ENCODE results near the gene PLPP1. TPM values are rescaled to one million over a fixed set of nuclear protein-coding genes. Genes with fewer than 3 reads are reported as not detected.

PLPP1 gene
- total and polyA plus RNA-seq, 2 of the 8 experiments (the other 6 are each of a cell fraction or from before 2014, with no cell fraction given): 43.7 to 91.3 TPM

- Histone ChIP-seq H2BK12ac (ENCODE audit: low read depth, low read length) (peak overlapping the region; percentile 75), H3K27me3 (replicated peaks in 1 of 4; ENCODE audit: control insufficient read depth in 3 of 4, extremely low read depth in 1 of 4, insufficient read depth in 3 of 4, low read length in 3 of 4) (no peaks in the 10 kb centered on the region), H4K5ac (ENCODE audit: insufficient read length, low read depth, low read length) (peak overlapping the region; percentile 85), H2BK120ac (replicated peaks; ENCODE audit: low read depth, low read length) (peak overlapping the region; percentile 96), H2AK5ac (ENCODE audit: low read depth, low read length) (no peak overlapping the region; the same call in 1 of the 2 replicates), H2AFZ (ENCODE audit: low read length) (no peak overlapping the region), H3K9ac (replicated peaks in 1 of 4; ENCODE audit: extremely low read depth in 1 of 4, low read depth in 3 of 4, low read length in 3 of 4) (no peak overlapping the region), H3K79me2 (ENCODE audit: control insufficient read depth in 1 of 2, insufficient read depth in 2 of 2, low read length in 2 of 2) (peaks cover 0 to 60% of the 10 kb centered on the region in 2 experiments; a peak in 3 of 4 replicates), H3K23me2 (ENCODE audit: low read depth, low read length) (no peaks in the 10 kb centered on the region), H4K20me1 (replicated peaks in 1 of 2; ENCODE audit: control insufficient read depth in 1 of 2, insufficient read depth in 2 of 2, low read length in 2 of 2) (no peaks in the 10 kb centered on the region), H3K4ac (replicated peaks; ENCODE audit: insufficient read length, low read depth, low read length) (peak overlapping the region; percentile 5), H4K8ac (ENCODE audit: extremely low read depth, insufficient read depth, low read length) (no peak overlapping the region), H3K23ac (ENCODE audit: insufficient read length) (no peak overlapping the region), H3K14ac (ENCODE audit: insufficient read length) (no peak overlapping the region), H2BK5ac (ENCODE audit: low read depth, low read length) (peak overlapping the region; percentile 81; the same call in 1 of the 2 replicates), H3K27ac (ENCODE audit: low read depth, low read length) (peak overlapping the region; percentile 70; the same call in 1 of the 2 replicates), H3K79me1 (ENCODE audit: low read depth, low read length) (no peaks in the 10 kb centered on the region; the same call in 1 of the 2 replicates), H3K4me3 (ENCODE audit: extremely low read depth in 1 of 4, insufficient read depth in 2 of 4, low read depth in 3 of 4, low read length in 4 of 4) (peak overlapping the region in 1 of 4 experiments; percentile 49; a peak in 1 of 8 replicates), H2BK15ac (ENCODE audit: low read length) (no peak overlapping the region), H3K4me1 (replicated peaks in 1 of 4; ENCODE audit: control insufficient read depth in 3 of 4, insufficient read depth in 4 of 4, low read length in 3 of 4) (peaks cover 3 to 18% (median 12%) of the 10 kb centered on the region in 4 experiments; a peak in 6 of 7 replicates), H2BK20ac (ENCODE audit: low read length) (peak overlapping the region; percentile 97), H3K56ac (replicated peaks; ENCODE audit: insufficient read length, low read depth, low read length) (peak overlapping the region; percentile 52), H3K36me3 (ENCODE audit: control insufficient read depth in 2 of 4, insufficient read depth in 4 of 4, low read length in 3 of 4) (peaks cover 0 to 11% (median 0%) of the 10 kb centered on the region in 4 experiments; a peak in 1 of 8 replicates), H3K4me2 (ENCODE audit: insufficient read depth in 1 of 2, low read depth in 2 of 2, low read length in 2 of 2) (peak overlapping the region; percentile 65 to 68), H3K18ac (ENCODE audit: extremely low read depth, low read length) (peak overlapping the region; percentile 73), H3K9me3 (ENCODE audit: insufficient read depth in 2 of 2, low read depth in 1 of 2, low read length in 1 of 2) (no peaks in the 10 kb centered on the region), H4K91ac (replicated peaks; ENCODE audit: insufficient read length, low read length) (peak overlapping the region; percentile 98)
- DNase-seq (ENCODE audit: low read depth in 1 of 2, low spot score in 2 of 2): no peak
- 39% methylated on average over 3 of the region's 3 CpGs; no CpG with 5 or more reads in 1 of the 2 experiments for WGBS, 2 experiments (ENCODE audit: extremely low coverage in 1 of 2, insufficient coverage in 1 of 2, insufficient read length in 1 of 2, insufficient replicate concordance in 2 of 2, low coverage in 1 of 2, low lambda C conversion rate in 2 of 2, missing lambda C conversion rate in 1 of 2)
- peak; percentile 90 for FAIRE-seq
- CTCF ChIA-PET (ENCODE audit: partially characterized antibody): no interaction called here
- POLR2A ChIA-PET (ENCODE audit: partially characterized antibody): interaction anchor here (1.9 kb wide), 1 partner anchor 8 kb away, joined by 7 read pairs; no protein-coding TSS in a partner anchor
Observed at GRCh38 chr5:55483885-55484284, 50.9 kb downstream of the PLPP1 start.

Data from H1 (cell line).